HG03280 (cell line): ENCODE results near the gene SRP72.
"Not testable (repeated sequence)": the region's sequence is repeated elsewhere in the genome, so short reads cannot be mapped to it uniquely, and the experiment has no call there.

Experiments
- ATAC-seq: cut with Tn5 transposase; IDR thresholded peaks from one replicate; pipeline ENCODE4 v1.9.1; 2021; ENCODE audit warnings: mild to moderate bottlenecking, moderate library complexity; ENCODE audit not compliant: unreplicated experiment

SRP72 gene

GRCh38 chr4:56465599-56466295 lies 1.7 kb upstream of the SRP72 start:
- no peak for ATAC-seq

GRCh38 chr4:56466296-56466761 lies 1.1 kb upstream of the SRP72 start:
- not testable (repeated sequence) for ATAC-seq

GRCh38 chr4:56466910-56467283 lies 520 bp upstream of the SRP72 start:
- no peak for ATAC-seq

GRCh38 chr4:56468097-56468422 lies 643 bp downstream of the SRP72 start:
- peak; percentile 47 for ATAC-seq

- ATAC-seq, result no peak
Observed at GRCh38 chr4:56469489-56470210, 2.2 kb downstream of the SRP72 start.

GRCh38 chr4:56475917-56476316 lies 8.5 kb downstream of the SRP72 start:
- ATAC-seq, result peak; percentile 86

GRCh38 chr4:56477192-56477702 lies 9.8 kb downstream of the SRP72 start:
- ATAC-seq, result no peak

- ATAC-seq, result no peak
Observed at GRCh38 chr4:56480691-56481090, 13.3 kb downstream of the SRP72 start.

GRCh38 chr4:56496241-56496640 lies 28.8 kb downstream of the SRP72 start:
- no peak for ATAC-seq

GRCh38 chr4:56505269-56506130 lies 38.1 kb downstream of the SRP72 start, which contains the start of gene ARL9:
Gene ARL9 (plus strand): TSS chr4:56505791. CDS start chr4:56505863, 72 bp downstream.
- peak; percentile 54 for ATAC-seq

GRCh38 chr4:56511098-56511497 lies 43.7 kb downstream of the SRP72 start:
- no peak for ATAC-seq

- ATAC-seq, result no peak
Observed at GRCh38 chr4:56512166-56512565, 44.7 kb downstream of the SRP72 start.

GRCh38 chr4:56513517-56513916 lies 46.1 kb downstream of the SRP72 start:
- ATAC-seq, result no peak

GRCh38 chr4:56530269-56531148 lies 63.1 kb downstream of the SRP72 start:
- peak; percentile 99 for ATAC-seq

- no peak for ATAC-seq
Observed at GRCh38 chr4:56531149-56531770, 63.8 kb downstream of the SRP72 start.

GRCh38 chr4:56531823-56532222 lies 64.4 kb downstream of the SRP72 start:
- ATAC-seq, result no peak

- no peak for ATAC-seq
Observed at GRCh38 chr4:56532239-56532638, 64.8 kb downstream of the SRP72 start.

- no peak for ATAC-seq
Observed at GRCh38 chr4:56535915-56536314, 68.5 kb downstream of the SRP72 start.

GRCh38 chr4:56537147-56537546 lies 69.7 kb downstream of the SRP72 start:
- no peak for ATAC-seq

GRCh38 chr4:56540826-56541225 lies 73.4 kb downstream of the SRP72 start:
- ATAC-seq, result no peak
